AG09319 (cell line): Measurements from ENCODE around the gene REST.
"Not testable (repeated sequence)": the region's sequence is repeated elsewhere in the genome, so short reads cannot be mapped to it uniquely, and the experiment has no call there.

Experiments
- DNase-seq: peaks from one replicate; pipeline ENCODE4 v3.0.0-alpha.2; 2010; ENCODE audit warnings: low read depth; ENCODE audit errors: extremely low read depth
- TF ChIP-seq, protein P1 (sequence below): IDR thresholded peaks from 2 replicates; pipeline ENCODE4 v1.5.1; 2011; ENCODE audit warnings: low read depth, mild to moderate bottlenecking, inconsistent platforms, low read length, moderate library complexity

REST gene

DNA sequence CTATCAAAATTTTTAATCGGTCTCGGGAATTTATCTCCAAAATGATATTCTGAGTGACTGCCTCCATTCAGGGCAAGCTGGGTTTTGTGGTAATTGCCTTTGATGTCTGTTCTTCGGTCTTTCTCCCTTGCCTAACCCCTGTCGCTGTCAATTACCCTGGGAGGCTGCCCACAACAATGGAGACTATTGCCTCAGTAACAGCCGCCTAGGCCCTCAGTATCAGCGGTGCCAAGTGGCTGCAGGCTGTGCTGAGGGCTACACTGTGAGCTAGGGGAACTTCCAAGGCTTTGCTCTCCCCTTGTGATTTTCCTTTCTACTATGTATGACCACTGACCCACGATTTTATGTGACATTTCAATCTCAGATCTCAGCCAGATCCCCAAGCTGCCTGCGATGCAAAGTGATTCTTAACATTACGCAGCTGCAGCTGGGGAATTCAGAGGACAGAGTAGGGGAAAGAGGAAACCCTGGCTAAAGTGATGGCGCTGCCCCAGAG is 36.3 kb upstream of the REST start:
- TF ChIP-seq, protein P1, sequence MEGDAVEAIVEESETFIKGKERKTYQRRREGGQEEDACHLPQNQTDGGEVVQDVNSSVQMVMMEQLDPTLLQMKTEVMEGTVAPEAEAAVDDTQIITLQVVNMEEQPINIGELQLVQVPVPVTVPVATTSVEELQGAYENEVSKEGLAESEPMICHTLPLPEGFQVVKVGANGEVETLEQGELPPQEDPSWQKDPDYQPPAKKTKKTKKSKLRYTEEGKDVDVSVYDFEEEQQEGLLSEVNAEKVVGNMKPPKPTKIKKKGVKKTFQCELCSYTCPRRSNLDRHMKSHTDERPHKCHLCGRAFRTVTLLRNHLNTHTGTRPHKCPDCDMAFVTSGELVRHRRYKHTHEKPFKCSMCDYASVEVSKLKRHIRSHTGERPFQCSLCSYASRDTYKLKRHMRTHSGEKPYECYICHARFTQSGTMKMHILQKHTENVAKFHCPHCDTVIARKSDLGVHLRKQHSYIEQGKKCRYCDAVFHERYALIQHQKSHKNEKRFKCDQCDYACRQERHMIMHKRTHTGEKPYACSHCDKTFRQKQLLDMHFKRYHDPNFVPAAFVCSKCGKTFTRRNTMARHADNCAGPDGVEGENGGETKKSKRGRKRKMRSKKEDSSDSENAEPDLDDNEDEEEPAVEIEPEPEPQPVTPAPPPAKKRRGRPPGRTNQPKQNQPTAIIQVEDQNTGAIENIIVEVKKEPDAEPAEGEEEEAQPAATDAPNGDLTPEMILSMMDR, result no peak
- DNase-seq, result peak; percentile 45

DNA sequence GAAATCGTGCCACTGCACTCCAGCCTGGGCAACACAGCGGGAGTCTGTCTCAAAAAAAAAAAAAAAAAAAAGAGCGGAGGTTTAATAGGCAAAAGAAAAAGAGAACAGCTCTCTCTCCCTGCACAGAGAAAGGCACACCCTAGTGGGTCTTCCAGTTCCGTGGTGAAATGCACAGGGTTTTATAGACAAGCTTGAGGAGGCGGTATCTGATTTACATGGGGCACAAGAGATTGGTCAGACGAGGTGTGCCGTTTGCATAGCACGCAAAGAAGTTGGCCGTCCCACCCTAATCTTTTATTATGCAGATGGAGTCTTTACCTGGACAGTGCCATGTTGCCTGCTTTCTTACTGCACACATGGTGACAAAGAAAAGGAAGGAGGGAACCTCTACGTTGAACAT is 33.5 kb upstream of the REST start:
- DNase-seq, result no peak
- TF ChIP-seq, protein P1, result no peak

DNA sequence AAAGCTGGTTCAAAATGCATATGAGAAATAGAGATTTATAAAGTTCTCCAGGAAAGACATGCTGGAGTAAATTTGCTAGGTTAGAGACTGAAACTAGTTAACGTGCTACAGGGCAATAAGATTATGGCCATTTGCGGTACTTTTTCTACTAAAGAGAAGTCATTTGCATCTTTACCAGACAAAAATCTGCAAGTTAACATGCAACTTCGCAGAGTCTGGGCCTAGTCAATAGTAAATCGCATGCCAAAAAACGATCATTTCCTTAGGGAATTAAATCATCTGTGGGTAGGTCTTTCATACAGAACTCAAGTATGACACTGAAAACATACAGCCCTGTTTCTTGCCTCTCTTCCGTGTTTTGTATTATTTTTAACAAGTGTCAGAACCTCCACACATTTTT is 32.8 kb upstream of the REST start:
- no peak for DNase-seq
- TF ChIP-seq, protein P1, result no peak

DNA sequence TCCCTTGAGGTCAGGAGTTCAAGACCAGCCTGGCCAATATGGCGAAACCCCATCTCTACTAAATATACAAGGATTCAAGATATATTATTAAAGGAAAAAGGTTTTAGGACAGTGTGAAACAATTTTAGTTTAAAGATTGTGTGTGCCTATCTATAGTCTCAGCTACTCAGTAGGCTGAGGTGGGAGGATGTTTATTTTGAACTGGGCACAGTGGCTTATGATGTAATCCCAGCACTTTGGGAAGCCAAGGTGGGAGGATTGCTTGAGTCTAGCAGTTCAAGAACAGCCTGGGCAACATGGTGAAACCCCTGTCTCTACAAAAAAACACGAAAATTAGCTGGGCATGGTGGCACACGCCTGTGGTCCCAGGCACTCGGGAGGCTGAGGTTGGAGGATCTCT is 31.4 kb upstream of the REST start:
- TF ChIP-seq, protein P1, result no peak
- DNase-seq, result no peak

DNA sequence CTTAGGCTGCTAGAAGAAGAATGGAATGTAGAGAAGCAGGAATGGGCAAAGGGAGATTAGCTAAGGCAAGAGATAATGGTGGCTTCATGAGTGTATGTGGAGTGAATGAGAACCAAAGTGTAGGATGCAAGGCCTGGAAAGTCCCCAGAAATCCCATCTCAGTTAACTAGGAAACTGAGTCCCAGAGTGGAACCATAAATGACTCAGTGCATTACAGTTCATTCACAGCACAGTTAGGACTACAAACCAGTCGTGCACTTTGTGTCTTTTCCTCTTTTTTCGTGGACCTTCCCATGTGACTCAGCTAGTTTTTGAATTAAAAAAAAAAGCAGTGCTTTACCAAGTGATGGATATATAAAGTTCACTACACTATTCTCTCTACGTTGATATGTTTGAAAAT is 27.7 kb upstream of the REST start:
- TF ChIP-seq, protein P1, result no peak

DNA sequence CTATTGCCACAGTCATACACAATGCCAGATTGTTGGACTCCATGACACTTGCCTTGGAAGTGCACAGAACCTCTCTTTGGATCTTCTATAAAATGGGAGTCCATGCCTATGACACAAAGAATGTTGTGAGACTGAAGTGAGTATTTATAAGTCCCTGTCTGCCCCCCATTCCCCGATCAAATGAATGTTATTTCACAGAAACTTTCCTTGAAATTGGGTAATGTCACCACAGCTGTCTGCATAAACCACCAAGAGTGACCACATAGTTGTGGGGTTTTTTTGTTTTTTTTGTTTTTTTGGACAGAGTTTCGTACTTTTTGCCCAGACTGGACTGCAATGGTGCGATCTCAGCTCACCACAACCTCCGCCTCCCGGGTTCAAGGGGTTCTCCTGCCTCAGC is 27.1 kb upstream of the REST start:
- TF ChIP-seq, protein P1, result no peak
- DNase-seq, result no peak

More for the DNA sequence above, 27.7 kb upstream of the REST start:
- no peak for DNase-seq

DNA sequence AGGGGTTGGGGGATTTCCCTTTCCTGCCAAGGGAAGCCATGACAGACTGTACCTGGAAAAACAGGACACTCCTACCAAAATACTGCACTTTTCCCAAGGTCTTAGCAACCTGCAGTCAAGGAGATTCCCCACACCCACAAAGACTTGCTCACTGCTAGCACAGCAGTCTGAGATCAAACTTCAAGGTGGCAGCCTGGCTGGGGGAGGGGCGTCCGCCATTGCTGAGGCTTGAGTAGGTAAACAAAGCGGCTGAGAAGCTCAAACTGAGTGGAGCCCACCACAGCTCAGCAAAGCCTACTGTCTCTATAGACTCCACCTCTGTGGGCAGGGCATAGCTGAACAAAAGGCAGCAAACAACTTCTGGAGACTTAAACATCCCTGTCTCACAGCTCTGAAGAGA is 23.2 kb upstream of the REST start:
- not testable (repeated sequence) for DNase-seq

DNA sequence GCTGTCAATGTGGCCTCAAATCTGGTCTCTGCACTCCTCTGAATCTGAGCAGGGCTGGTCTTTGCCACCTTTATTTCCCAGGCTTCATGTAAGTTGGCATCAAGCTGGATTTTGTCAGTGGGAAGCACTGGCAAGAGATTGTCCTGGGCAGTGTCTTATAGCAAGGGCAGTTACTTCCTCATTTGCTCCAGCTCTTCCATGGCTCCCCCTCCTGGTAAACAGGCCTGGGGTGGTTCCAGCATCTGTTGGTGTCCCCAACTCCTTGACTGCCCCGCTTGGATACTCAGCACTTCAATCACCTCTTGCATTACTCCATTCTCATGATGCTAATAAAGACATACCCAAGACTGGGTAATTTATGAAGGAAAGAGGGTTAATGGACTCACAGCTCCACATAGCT is 15.0 kb upstream of the REST start:
- no peak for DNase-seq
- TF ChIP-seq, protein P1, result no peak

DNA sequence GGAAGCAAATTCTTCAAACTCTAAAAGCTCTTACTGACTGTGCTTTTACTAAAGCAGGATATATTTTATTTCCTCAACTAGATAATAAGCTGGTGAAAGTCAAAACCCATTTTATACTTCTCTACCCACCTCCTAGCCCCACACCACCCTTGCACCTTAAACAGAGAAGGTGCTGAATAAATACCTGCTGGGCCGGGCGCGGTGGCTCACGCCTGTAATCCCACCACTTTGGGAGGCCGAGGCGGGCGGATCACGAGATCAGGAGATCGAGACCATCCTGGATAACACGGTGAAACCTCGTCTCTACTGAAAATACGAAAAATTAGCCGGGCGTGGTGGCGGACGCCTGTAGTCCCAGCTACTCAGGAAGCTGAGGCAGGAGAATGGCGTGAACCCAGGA is 9.9 kb upstream of the REST start:
- not testable (repeated sequence) for DNase-seq

DNA sequence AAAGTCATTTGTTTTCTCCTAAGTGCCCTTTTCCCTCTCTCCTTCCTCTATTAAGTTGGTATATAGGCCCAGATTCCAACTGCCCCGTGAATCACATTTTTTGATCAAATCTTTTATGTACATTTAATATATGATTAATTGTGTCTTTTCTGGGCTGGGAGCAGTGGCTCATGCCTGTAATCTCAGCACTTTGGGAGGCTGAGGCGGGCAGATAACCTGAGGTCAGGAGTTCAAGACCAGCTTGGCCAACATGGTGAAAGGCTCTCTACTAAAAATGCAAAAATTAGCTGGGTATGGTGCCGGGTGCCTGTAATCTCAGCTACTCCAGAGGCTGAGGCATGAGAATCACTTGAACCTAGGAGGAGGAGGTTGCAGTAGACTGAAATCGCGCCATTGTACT is 7.5 kb upstream of the REST start:
- DNase-seq, result not testable (repeated sequence)
